T47D (cell line): Measurements from ENCODE around the gene PWP1.

Experiments used
- DNase-seq, 2 experiments: peaks; one replicate each; pipeline versions ENCODE4 v3.0.0 to v3.0.0-alpha.2; 2011 to 2012; ENCODE audit warnings: low read depth in 1 of 2, low spot score in 1 of 2
- JUND ChIP-seq: IDR thresholded peaks from 2 replicates; pipeline ENCODE4 v1.6.1; 2012; ENCODE audit warnings: low read depth
- in situ Hi-C: cut with HindIII; loops from 2 replicates; pipeline ENCODE4 v1.10.0; 2016; ENCODE audit warnings: low sequenced_read_pairs, low pct_unique_long_range_greater_than_20kb

The PWP1 gene

DNA sequence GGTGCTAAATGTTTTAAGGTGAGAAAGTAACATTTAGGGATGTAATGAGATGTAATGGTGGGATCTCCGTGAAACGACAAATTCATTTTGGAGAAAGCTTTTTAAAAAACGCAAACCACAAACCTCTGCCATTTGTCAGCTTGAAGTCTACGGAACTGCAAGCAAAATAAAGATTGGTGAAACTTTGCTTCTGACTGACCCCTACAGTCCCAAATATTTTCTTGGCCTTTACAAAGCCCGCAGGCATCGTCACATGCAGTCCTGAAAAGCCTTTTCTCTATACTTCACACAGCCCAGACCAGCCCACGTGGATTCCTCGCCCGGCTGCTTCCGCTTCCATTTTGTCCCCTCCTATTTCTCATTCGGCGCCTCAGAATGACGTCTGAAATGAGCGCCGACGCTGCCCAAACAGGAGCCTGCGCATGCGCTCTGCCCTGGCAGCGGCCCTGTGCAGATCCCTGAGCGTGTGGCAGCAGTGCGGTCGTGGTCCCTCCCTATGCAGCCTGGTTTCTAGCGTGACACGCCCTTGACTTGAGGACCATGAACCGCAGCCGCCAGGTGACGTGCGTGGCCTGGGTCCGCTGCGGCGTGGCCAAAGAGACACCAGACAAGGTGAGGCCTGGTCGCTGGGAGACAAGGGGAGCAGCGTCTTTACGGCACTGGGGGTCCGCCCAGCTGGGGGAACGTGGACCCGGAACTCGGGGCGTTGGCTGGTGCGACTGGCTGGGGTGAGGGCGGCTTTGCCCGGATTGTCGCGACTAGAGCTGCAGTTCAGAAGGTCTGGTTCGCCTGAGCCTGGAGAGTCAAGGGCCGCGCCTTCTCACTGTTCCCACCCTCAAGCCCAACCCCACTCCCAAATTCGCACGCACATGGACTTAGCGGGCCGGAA, at the start of gene PWP1:
Gene PWP1, plus strand, starts transcription at position 440 of the 889 bp plus-strand sequence. Its CDS starts 101 bp downstream, at position 541.
- TF ChIP-seq JUND = no peak
- DNase-seq = peak; percentile 97 to 98
- in situ Hi-C loops = no loop called here

DNA sequence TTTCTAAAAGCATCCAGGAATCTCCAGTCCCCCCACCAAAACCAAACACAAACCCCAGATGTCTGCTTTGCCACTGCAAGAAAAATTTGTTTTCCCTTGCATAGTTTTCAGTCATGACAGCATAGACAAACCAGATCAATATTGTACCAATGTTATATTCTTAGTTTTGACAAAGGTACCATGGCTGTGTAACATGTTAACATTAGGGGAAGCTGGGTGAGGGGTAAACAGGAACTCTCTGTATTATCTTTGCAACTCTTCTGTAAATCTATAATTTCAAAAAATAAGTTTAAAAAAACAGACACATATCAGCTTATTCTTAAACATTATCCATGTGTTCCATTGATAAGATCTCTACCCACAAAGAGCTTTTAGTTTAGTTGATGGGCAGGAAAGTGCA, 44.4 kb upstream of the PWP1 start:
- no peak for TF ChIP-seq JUND
- in situ Hi-C loops = no loop called here
- DNase-seq = no peak

DNA sequence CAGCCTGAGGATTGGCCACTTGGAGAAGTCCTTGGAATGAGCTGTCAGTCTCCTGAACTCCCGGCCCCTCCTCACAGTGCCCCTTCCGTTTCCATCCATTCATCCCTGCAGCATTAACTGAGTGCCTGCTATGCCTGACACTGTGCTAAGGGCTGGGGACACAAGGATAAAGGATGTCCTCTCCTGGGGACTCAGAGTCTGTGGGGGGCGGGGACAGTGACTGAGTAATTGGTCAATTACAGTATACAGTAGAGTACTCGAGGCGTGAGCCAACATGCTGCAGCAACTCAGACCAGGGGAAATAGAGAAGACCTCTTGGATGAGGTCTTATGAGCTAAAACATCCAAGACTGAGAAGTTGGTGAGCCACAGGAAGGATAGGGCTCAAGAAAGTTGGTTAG, 43.4 kb upstream of the PWP1 start:
- TF ChIP-seq JUND = no peak
- in situ Hi-C loops = no loop called here
- DNase-seq = no peak

- DNase-seq = no peak
- in situ Hi-C loops = no loop called here
- TF ChIP-seq JUND = no peak
These were observed 39.8 kb upstream of the PWP1 start for GRCh38 chr12:107645630-107646333.

DNA sequence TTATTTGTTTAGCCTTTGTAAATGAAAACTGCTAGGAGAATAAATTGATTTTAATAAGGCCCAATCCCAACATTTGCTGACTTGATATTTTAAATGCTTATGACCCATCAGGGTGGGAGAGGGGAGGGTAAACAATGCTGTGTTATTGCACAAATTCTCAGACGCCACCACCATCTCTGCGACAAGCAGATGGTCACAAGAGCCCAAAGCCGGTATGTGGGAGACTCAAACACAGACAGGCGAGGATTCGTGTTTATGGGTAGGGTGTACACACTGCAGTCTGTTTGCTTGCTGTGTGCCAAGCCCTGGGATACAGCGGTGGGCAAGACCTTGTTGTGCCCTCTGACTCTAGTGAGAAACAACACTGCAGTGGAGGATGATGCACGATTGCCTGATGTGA, 39.2 kb upstream of the PWP1 start:
- no peak for TF ChIP-seq JUND
- in situ Hi-C loops = no loop called here
- no peak for DNase-seq

DNA sequence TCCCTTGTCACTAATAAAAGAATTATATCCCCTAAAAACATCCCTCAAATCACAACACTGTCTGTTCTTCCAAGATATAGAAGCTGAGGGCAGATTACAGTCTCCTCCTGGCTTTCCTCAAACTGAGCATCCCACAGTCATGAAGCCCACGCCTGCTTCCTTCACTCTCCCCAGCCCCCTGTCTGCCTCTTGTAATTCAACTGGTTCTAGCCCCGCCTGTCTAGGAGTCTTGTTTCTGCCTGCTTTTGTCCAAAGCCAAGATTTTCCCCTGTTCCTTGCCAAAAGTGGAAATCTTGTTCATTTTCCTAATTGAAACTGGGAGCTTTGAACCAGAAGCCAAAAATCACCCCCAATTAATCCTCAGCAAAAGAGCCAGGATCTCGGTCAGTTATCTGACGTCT, 35.9 kb upstream of the PWP1 start:
- in situ Hi-C loops = no loop called here
- no peak for DNase-seq
- no peak for TF ChIP-seq JUND

GRCh38 chr12:107650977-107651376, 34.6 kb upstream of the PWP1 start:
- TF ChIP-seq JUND = no peak
- DNase-seq = no peak
- in situ Hi-C loops = no loop called here

DNA sequence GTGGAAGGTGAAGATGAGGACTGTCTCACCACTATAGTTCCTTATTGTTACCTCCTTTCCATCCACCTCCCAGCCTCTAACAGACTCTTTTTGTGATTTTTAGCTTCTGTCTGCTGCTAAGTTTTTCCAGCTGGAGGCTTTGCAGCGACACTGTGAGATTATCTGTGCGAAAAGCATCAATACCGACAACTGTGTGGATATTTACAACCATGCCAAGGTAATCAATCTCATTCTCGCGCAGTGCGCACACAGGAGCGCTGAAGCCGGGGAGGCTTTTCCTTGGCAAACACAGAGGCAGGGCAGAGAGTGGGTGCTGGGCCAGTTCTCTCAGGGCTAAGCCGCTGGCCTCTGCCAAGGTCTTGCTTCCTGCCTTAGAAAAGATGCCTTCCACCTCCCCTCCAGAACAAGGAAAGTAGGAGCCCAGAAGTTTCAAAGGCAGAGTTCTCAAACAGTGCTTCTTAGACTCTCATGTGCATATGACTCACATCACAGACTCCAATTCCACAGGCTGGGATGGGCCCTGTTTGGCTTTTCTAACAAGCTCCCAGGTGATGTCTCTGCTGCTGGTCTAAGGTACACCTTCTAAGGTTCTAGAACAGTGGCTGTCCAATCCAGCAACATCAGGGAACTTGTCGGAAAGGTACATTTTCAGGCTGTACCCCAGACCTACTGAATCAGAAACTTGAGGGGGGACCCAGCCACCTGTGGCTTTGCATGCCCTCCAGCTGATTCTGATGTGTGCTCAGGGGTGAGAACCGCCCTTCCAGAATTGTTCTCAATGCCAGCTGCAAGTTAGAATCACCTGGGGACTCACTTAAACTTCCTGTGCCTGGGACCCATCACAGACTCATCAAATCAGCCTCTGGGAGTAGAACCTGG, 33.8 kb upstream of the PWP1 start:
- no peak for TF ChIP-seq JUND
- DNase-seq = no peak
- in situ Hi-C loops = no loop called here

- TF ChIP-seq JUND = no peak
- in situ Hi-C loops = no loop called here
- no peak for DNase-seq
These were observed 32.1 kb upstream of the PWP1 start for GRCh38 chr12:107653519-107653918.

DNA sequence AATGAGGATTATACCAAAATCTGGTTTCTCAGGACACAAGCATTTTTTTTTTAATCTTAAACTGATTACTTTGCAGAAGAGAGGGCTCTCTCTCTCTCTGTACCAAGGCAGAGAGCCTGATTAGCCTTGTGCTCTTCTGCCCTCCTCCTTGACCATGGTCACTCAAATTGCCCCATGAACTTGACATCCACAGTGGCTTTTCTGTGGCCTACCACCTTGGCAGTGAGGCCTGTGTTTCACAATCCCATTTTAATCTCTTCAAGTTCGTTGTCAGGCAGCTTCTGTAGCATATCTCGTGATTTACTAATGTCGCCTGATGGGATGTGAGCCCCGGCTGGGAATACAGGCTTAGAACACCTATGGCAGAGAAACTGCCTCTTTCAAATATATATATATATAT, 30.7 kb upstream of the PWP1 start:
- no peak for TF ChIP-seq JUND
- in situ Hi-C loops = no loop called here

GRCh38 chr12:107655281-107656065, 30.1 kb upstream of the PWP1 start:
- in situ Hi-C loops = no loop called here
- DNase-seq = no peak
- TF ChIP-seq JUND = no peak

More for the DNA sequence above, 30.7 kb upstream of the PWP1 start:
- DNase-seq = no peak

DNA sequence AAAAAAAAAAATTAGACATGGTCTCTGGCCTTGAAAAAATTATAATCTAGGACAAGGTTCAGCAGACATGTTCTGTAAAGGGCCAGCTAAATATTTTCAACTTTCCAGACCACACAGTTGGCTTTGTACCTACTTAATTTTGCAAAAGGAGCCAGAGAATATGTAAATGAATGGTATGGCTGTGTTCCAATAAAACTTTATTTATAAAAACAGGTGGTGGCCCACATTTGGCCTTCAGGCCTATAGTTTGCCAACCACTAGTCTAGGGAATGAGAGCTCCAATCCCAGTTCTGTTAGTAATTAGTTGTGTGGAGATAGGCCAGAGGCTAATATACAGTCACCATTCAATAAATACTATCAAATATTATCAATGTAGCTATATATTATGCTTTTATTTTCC, 29.3 kb upstream of the PWP1 start:
- no peak for TF ChIP-seq JUND
- DNase-seq = no peak
- in situ Hi-C loops = no loop called here
